Stimulated activated CD8-positive, alpha-beta memory T cell treated with anti-CD3 and anti-CD28 coated beads, Interleukin-4, amount 100 ng/mL, for 1 hour (primary cell): ENCODE results near the gene SV2C.

Source experiments
- DNase-seq, 2 donors: peaks; one replicate each; pipeline ENCODE4 v3.0.0-alpha.2; 2020; ENCODE audit warnings: low read depth in 2 of 2, low spot score in 1 of 2

The SV2C gene

DNA sequence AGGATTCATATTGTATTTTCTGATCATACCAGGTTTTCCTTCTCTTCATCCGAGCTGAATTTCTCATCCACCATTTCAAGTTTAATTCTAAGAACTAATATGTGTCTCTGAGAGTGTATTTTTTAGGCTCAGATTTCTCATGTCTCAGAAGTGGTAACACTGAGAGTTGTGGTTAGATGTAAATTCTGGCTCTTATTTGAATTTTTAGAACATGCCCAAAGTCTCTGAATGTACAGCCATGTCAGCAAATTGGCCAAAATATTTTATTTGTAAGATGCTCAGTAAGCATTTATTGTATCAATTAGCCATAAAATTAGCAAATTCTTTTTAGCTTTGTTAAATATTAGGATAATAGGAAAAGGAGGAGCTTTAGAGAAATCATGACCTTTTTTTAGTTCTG is 16.6 kb downstream of the SV2C start:
- no peak for DNase-seq

DNA sequence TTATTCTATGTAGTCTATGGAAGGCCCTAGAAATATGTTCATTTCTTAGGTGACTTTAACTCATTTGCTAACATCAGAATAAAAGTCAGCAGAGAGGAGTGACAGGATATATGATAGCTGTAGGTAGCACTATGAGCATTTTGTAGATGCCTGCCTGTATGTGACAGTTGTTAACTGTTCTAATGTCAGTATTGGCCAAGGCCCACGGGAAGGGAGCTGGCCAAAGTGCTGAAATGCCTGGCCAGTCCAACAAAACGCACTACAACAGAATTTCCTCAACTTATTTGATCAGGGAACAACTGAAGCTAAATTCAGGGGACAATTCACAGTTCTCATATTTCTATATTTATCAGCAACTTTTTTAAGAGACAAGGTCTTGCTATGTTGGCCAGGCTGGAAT is 20.8 kb downstream of the SV2C start:
- no peak for DNase-seq

DNA sequence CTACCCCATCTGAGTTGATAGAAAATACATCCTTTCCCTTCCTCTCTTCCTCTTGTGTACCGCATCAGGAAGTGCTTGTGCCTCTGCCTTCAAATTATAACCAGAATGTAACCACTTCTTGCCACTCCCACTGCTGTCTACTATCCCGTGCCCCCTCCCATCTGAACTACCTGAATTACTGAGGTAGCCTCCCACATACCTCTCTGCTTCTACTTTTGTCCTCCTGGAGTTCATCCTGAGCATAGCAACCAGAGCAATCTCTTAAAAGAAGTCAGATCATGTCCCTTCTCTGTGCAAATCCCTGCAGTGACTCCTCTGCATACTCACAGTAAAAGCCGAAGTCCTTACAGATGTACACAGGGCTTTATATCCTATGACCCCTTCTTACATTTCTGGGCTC is 23.0 kb downstream of the SV2C start:
- no peak for DNase-seq

DNA sequence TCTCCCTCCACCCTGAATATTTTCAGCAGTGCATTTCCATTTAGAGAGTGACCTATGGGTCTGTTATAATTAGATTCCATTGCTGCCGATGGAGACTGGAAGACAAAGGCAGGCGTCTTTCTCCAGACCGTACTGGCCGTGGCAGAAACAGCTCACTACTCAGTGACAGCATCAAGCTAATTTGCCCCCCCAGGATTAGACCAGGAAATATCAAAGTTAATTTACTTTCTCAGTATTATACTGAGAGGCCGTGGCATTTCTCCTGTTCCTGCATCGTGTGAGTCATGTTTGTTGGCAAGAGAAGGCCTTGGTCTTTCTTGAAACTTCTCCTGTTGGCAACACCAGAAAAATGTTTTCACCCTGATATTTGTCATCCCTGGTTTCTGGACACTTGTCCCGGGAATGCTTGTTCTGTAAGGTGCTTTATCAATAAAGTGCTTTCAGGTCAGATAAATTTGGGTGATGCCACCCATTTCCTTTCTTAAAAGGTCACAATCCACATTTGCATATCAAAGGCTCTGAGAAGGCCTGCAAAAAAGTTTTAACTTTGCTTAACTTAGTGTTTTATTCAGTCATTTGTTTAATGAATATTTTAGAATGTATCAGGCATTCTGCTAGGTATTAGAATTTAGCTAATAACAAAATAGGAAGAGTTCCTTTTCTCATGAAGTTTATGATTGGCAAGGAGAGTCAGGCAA is 28.4 kb downstream of the SV2C start:
- DNase-seq, result no peak

DNA sequence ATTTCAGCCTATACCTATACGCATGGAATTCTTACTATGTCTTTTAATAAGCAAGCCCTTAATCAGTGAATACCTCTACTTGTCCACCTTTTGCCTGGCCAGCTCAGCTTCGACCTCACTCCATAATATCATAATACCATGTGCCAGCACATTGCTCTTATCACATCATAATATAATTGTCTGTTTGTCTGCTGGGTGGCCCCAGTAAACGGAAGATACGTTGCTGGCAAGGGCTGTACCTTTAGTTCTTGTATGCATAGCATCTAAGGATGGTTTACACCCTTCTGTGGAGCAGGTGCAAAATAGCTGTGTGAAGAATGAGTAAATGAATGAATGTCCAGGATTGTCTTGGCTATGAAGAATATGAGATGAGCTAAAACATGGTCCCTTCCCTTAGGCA is 29.9 kb downstream of the SV2C start:
- DNase-seq, result no peak

DNA sequence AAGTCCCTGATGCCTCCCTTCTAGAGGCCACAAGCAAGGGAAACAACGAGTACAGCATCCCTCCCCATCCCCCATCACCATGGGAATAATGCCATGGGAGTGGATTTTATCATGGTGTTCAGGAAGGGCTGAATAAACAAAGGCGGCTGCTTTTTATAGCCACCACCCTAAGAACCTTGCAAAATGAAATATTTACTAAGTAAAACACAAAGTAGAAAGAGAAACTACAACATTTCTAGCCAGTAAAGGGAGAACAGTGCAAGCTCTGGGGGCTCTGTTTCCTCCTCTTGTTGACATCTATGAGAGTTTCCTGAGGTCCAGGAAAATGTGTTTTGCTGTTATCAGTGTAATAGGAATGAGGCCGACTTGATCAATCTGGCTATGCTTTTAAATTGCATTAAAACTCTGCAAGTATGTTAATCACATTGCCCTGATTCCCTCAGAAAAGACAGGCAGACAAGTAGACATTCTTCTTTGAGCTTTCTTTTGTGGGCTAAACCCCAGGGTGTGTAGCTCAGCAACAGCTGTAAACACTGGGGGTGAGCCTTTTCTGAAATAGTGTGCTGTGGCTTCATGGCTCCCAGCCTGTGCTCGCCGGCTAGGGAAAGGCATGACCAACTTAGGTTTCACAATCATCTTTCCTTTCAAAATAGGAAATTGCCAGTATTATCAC is 31.1 kb downstream of the SV2C start:
- DNase-seq, result no peak

DNA sequence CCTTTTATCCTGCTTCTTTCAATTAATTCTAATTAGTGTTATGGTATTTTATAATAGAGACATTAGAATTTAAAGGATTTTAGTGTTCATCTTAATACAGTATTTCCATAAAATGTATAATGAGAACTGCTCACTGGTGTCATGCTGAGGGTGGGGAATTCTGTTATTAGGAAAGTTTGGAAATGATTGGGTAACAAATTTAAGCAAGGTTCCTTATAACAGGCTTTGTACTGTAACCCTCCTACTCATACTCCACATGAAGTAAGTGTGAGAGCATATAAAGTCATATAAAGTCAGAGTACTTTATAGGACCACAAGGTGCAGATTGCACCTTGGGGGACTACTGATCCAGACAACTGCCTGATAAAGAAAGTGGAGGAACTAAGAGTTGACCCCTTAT is 42.2 kb downstream of the SV2C start:
- no peak for DNase-seq

DNA sequence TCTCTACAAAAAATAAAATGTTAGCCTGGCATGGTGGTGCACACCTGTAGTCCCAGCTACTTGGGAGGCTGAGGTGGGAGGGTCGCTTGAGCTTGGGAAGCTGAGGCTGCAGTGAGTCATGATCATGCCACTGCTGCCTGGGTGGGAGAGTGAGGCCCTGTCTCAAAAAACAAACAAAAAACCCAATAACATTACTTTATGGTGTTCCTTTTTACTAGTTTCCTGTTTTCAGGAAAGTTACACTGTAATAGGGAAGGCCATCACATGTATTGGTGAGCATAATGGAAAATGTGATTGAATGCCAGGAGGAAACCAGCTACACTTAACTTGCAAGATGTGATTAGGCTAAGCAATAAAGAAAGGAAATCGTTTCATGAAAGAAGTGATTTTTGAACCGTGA is 42.7 kb downstream of the SV2C start:
- no peak for DNase-seq

DNA sequence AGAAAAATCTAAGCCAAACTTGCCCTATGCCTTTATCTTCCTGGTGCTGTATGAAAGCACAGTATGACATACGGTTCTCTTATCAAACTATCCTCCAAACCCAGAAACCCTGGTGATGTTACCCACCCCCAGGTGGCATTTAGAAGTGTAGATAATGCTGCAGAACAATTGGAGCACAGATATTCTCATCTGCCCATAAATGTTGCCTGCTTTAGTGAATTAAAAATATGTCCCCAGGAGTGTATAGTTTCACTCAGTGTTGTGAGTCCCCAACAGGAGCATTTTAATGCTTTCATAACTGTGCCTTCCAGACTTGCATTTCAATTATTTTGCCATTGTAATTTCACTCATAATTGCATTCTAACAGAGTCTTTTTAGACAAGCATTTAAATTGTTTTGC is 50.8 kb downstream of the SV2C start:
- DNase-seq, result no peak

DNA sequence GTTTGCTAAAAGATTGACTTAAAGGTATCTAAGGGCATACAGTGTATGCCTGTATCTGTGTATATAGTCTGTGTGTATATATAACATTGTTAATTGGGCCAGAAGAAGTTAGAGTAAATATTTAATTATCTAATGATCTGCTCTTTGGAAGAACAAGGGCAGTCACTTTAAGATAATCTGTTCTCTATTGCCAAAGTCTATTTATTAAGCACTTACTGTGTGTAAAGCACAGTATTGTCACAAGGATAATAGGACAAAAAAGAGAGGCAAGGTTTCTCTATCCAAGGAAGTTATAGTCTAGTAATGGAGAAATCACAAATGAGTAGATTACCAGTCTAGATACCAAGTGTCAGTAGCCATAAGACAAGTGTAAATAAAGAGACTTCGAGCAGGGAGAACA is 51.5 kb downstream of the SV2C start:
- no peak for DNase-seq

DNA sequence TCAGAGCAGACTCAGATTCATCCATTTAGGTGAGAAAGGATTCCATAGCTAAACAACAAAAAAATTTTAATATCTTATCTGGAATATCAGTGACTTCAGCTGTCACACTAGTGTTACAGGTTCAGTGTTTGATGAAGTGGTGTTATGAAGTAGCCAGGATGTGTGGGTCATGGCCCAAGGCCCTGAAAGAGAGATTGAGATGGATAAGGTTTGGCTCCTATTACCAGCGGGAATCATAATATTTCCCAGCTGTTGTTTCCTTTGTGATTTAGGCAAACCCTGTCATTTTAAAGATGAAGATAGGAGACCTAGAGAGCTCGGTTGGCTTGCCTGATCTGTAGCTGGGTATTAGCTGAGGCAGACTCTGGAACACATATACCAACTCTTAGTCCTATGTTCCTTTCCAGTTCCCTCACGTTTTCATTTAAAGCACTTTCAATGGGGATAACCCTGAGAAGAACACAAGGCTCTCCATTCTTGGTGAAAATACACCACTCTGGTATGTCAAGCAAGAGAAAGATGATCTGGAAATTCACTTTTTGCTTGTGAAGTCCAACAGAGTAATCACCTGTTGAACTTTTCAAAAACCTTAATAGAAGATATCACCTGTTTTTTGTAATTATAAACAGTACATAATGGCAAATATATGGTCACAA is 54.8 kb downstream of the SV2C start:
- no peak for DNase-seq

DNA sequence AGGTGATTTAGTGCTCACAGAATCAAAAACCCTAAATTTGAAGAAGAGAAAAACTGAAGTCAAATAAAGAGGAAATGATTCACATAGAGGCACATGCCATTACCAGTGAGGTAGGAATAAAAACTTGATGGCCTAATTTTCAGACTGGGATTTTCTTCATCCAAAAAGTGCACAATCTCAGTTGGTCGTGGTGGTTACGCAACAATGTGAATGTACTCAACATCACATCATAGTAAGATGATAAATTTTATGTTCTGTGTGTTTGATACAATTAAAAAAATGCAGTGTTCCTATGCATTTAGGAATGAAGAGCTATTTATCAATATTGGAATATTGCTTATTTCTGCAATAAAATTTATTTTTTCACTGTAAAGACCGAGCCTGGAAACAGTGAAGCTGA is 60.7 kb downstream of the SV2C start:
- DNase-seq, result no peak

DNA sequence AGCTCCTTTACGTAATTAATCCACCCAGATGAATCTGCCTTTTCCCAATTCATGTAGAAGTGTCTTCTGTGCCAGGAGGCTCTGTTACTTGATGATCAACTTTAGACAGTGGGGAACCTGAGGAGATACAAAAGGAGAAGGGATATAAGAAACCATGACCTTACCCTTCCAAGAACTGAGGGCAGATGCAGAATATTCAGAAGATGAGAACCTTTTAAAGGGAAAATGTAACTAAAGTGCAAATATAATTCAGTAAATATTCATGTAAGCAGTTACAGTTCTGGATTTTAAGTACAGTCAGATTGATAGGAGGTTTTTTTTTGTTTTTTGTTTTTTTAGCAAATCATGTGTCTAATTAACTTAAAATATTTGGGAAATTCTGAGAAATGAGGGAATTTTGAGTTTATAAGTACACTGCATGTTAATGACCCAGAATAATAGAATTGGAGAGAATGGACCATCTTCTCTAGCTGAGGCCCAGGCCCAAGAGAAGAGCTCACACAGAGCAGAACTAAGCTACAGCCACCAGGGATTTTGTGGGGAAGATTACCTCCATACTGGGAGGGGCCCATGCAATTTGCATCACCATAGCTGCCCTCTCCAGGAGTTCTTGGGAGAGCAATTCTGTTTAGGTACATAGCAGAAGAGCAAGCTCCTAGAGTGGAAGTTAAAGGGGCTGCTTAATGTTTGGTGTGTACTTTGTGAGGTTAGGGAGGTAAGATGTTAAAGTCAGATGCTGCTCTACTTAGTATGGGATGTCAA is 61.5 kb downstream of the SV2C start:
- DNase-seq, result no peak

DNA sequence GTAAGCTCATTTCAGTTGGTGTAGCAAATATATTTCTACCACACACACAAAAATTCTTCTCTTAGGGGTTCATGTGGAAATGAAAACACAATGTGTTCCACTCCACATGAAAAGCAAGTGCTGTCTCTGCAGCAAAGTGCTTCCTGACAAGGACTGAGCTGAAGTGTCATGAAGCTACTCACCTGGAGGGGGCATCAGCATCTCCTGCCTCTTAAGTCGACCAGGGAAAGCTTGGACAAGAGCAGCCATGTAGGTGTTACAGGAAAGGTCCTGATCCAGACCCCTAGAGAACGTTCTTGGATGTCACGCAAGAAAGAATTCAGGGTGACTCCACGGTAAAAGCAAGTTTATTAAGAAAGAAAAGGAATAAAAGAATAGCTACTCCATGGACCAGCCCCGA is 62.8 kb downstream of the SV2C start:
- no peak for DNase-seq

DNA sequence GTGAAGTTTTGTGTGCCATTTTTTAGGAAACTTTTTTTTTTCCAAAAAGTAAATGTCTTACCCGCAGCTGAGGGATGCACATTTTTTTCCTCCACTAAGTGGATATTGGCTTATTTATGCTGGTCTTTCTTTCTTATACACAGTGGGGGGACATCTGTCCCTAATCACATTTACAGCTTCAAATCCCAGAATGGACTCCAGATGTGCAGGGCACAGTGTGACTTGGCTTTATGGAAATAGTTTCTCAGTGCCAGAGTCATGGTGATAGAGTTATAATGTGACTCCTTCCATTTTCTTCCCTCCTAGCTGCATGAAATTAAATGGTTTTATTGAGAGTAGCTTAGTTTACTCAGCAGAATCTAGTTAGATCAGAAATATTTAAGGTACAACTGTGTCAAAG is 66.5 kb downstream of the SV2C start:
- DNase-seq, result no peak

DNA sequence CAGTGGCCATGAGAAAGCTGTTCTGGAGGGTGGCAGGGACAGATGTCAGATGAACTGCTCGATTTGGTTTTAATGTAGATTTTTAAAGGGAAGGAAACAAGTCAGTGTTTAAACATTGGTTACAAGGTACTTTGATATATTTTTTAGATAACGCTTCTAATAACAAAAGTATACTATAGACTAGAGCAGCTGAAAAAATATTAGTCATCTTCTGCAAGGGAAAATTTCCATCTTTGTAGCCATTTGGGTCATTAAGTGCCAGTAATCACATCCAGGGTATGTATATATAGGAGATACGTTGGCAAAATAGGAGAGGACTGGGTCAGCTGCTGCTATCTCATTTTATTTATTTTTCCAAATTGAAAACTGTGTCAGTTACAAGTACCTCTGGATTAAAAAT is 69.0 kb downstream of the SV2C start:
- DNase-seq, result no peak

DNA sequence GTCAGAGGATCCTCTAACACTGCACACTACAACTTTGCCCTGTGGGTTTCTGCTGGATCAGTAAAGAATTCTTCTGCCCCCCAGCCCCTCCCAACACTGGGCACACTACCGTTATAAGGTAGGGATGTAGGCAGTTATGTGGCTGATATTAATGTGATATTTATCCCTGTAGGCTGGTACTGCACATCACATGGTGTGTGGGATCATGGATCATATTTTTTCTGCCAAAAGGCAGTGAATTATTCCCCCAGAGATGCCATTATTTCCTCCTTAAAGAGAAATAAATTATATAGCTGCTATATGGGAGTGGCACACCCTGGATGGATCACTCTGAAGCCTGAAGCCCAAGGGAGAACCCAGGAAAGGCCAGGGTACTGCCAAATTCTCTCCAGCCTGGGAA is 69.5 kb downstream of the SV2C start:
- no peak for DNase-seq

DNA sequence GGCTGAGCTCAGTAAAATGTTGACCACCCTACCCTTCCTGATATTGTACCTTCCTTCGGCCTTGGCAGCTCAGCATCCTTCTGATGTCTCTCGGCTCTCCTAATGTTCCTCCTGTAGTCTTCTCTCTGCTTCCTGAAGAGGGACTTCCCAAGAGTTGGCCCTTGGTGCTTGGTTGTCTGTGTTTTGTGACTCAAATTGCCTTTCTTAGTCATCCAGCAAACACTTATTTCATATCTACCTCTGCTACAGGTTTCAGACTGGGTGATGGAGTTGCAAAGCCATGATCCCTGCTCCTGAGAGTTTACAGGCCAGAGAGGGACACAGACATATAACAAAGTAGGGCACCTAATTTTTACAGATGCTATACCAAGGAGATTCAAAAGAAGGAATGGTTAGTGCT is 70.1 kb downstream of the SV2C start:
- DNase-seq, result no peak

DNA sequence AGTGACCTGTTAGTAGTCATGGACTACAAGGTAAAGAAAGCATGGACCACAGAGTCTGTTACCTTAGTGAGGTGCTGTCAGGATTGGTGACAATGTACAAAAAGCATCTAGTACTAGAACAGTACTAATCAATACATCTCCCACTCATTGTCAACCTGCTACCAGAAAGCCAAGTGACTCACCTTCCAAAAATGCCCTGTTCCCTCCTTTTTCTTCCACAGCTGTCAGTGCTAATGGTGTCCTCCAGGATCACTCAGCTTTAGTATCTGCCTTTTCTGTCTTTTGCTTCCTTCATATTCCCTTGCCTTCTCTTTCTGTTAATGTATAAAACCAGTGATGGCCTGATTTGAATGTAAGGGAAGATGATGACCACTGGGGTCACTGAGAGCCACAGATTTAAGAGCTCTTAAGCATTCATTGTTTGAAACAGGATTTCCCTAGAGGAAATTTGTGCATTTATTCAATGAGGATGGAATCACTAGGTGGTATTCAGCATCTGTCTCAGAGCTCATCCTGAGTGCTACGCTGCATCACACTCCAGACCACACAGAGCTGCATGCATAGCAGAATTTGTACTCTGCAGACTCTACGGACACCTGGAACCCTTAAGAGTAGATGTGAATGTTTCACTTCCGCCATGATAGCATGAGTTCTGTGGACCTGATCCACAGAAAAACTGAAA is 71.0 kb downstream of the SV2C start:
- no peak for DNase-seq

DNA sequence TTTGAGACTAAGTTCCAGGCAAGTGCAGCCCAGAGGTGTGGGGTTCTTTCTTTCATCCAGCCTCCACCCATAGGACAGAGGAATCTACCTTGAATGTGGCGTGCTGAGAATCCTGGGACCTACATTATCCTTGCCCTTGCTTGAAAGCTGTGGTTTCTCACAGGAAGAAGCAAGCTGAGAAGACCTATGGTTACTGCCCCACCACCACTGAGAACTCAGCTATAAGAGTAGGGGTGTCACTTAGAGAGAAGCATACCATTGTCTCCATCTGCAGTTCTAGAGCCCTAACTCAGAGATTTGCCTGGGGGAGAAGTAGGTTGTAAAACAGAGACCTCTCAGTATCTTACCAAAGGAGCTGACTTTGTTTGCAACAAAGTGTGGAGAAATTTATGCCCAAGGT is 72.4 kb downstream of the SV2C start:
- no peak for DNase-seq

DNA sequence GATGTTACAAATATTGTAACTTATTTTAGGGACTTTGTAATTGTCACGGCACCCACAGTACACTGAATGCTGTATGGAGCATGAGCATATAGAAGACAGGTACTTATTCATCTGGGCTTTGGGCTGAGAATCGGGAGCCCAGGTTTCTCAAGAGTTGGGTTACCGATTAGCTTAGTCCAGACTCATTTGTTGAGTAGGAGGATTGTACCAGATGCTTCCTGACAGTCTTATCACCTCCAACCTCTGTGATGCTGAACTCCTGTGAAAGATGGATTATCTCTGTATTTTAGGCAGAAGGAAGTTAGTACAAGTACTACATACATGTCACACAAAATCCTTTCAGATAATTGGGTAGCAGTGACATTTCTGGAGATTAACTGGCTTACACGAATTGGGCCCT is 79.2 kb downstream of the SV2C start:
- no peak for DNase-seq
